Measurements from ENCODE around the gene OPN1LW.

- TF ChIP-seq CTCF (IDR thresholded peaks at IDR 0.05; ENCODE audit: control extremely low read depth in 1 of 3, insufficient read depth in 1 of 3, low read depth in 1 of 3, low read length in 3 of 3) (no peak), CREB1 (IDR thresholded peaks at IDR 0.05) (no peak), TAF1 (IDR thresholded peaks at IDR 0.05; ENCODE audit: low read depth, low read length) (no peak), GABPA (IDR thresholded peaks at IDR 0.05; ENCODE audit: borderline replicate concordance, insufficient read depth, low read length) (no peak), YY1 (IDR thresholded peaks at IDR 0.05; ENCODE audit: low read depth, low read length) (no peak), PHF8 (conservative IDR thresholded peaks at IDR 0.05; ENCODE audit: low read depth, low read length) (no peak), EZH2 (IDR thresholded peaks at IDR 0.05; ENCODE audit: low read depth, low read length, severe bottlenecking) (no peak), POLR2AphosphoS5 (IDR thresholded peaks at IDR 0.05; ENCODE audit: low read depth, low read length) (no peak), SP2 (IDR thresholded peaks at IDR 0.05; ENCODE audit: low read length) (no peak), SIX5 (IDR thresholded peaks at IDR 0.05; ENCODE audit: low read depth, low read length) (no peak)
Measured at GRCh38 chrX:154132366-154132765, 11.7 kb upstream of the OPN1LW start.

Data from H1 (cell line).